Heart right ventricle (tissue), 16 donors: ENCODE data around the gene TSHB. TPM values are rescaled to one million over a fixed set of nuclear protein-coding genes. Genes with fewer than 3 reads are reported as not detected.

Experiments
- ATAC-seq, 8 donors: fragments of 200-7000 bp; cut with Tn5 transposase; one replicate each; pipeline ENCODE4 v1.9.1; 2020; ENCODE audit warnings: mild to moderate bottlenecking in 8 of 8, moderate library complexity in 8 of 8, moderate number of reproducible peaks in 1 of 8
- DNase-seq, 2 donors: peaks; one replicate each; pipeline ENCODE4 v3.0.0-alpha.2; 2020
- H3K27ac ChIP-seq, 10 donors: fragments of 200-600 bp; sonication (generic) in 2 of 10; one replicate each; pipeline versions ENCODE4 v1.5.0 to v1.8.0; 2020 to 2022; ENCODE audit warnings: mild to moderate bottlenecking in 3 of 10
- H3K27me3 ChIP-seq, 7 donors: fragments of 200-600 bp; one replicate each; pipeline ENCODE4 v1.8.0; 2021 to 2022; ENCODE audit warnings: mild to moderate bottlenecking in 2 of 7
- H3K36me3 ChIP-seq, 9 donors: fragments of 200-600 bp; sonication (generic) in 1 of 9; one replicate each; pipeline versions ENCODE4 v1.5.0 to v1.8.0; 2020 to 2022; ENCODE audit warnings: mild to moderate bottlenecking in 2 of 9
- H3K4me1 ChIP-seq, 9 donors: fragments of 200-600 bp; sonication (generic) in 1 of 9; one replicate each; pipeline versions ENCODE4 v1.5.0 to v1.8.0; 2020 to 2022; ENCODE audit warnings: mild to moderate bottlenecking in 4 of 9
- H3K4me3 ChIP-seq, 10 donors: fragments of 200-600 bp; sonication (generic) in 2 of 10; one replicate each; pipeline versions ENCODE4 v1.5.0 to v1.8.0; 2020 to 2022; ENCODE audit warnings: mild to moderate bottlenecking in 7 of 10, moderate library complexity in 2 of 10
- H3K9me3 ChIP-seq, 11 donors: fragments of 200-600 bp in 10 of 11; sonication (generic) in 2 of 11; one replicate each; pipeline versions ENCODE4 v1.5.0 to v1.8.0; 2013 to 2022; ENCODE audit warnings: mild to moderate bottlenecking in 2 of 11, control low read depth in 1 of 11, moderate library complexity in 1 of 11
- CTCF ChIP-seq, 9 donors: fragments of 200-600 bp; sonication (generic) in 2 of 9; IDR thresholded peaks; one replicate each; pipeline versions ENCODE4 v1.5.0 to v1.8.0; 2021 to 2022; ENCODE audit warnings: antibody characterized with exemption in 9 of 9, mild to moderate bottlenecking in 5 of 9, moderate library complexity in 1 of 9
- WGBS, 2 donors: extraction: QIAGEN DNeasy Blood & Tissue Kit; methylation state at CpG; one replicate each; pipeline ENCODE4 v1.1.7; 2013; ENCODE audit warnings: inconsistent platforms in 1 of 2; 5-methylcytosine and 5-hydroxymethylcytosine counted together
- intact Hi-C, 10 donors: fragments of 100-400 bp; cut with DNase I; formaldehyde crosslinking; loops; one replicate each; pipeline versions ENCODE4 v1.11.1 to v1.14.2; 2022
- polyA plus RNA-seq, 2 donors: library from polyadenylated mRNA; stranded (reverse); fragments of 200-250 nt; gene quantifications; one replicate each; pipeline ENCODE4 v1.2.3, GENCODE V29; 2013
- total RNA-seq, 10 donors: library from RNA; stranded (reverse); fragmentation: NEBNext Ultra II Directional in 3 of 10; extraction: Animal tissue kit (Norgen Biotek cat#: 25700) in 3 of 10; gene quantifications; one replicate each; pipeline versions ENCODE4 v1.2.1 to v1.2.4, GENCODE V29; 2021 to 2023
- donor health status: Arrhythmogenic right ventricular cardiomyopathy.
- donor health status: ischemic (EF 13 %, LVEDD 7.1; RV severe dilation, severe dysfunction).
- donor health status: healthy with polysubstance abuse.
- donor health status: DM: no; HTN: yes; CAD: no.
- donor health status: DM: no; HTN: no; CAD: no.
- donor health status: ischemic (EF 25% LVEDD 6.9; RV normal size, moderate dysfunction).
- donor health status: ischemic (EF 25% LVEDD 5.7; RV mildly dilated, moderate dysfunction).
- donor health status: healthy.
- donor health status: DM: yes; HTN: yes; CAD: no.
- donor health status: Ischemic cardiomyopathy.
- donor health status: ischemic (EF 35%, LVEDD 5.7; RV mildly dilated, moderate dysfunction).
- donor health status: nonischemic (EF 11% LVEDD 7.7; RV severe dilation, severe dysfunction).
- donor health status: DM: yes; HTN: yes; CAD: no.
- donor health status: PGD.
- donor health status: ischemic (EF 29% LVEDD 5.4; RV normal size, mild dysfunction).
- donor health status: nonischemic (EF 23%, LVEDD 6.1; RV moderate dilation, normal function).

Gene TSHB
- total and polyA plus RNA-seq, 12 donors, result not detected

- ATAC-seq, result no peak
- Histone ChIP-seq H3K4me3 (no peak overlapping the region), H3K36me3 (no peaks in the 10 kb centered on the region), H3K4me1 (peaks cover 0 to 18% (median 4%) of the 10 kb centered on the region in 9 donors), H3K9me3 (no peaks in the 10 kb centered on the region), H3K27ac (no peak overlapping the region), H3K27me3 (no peaks in the 10 kb centered on the region)
- no peak for DNase-seq
- no peak for TF ChIP-seq CTCF (IDR thresholded peaks at IDR 0.05)
- intact Hi-C loops, result no loop called here
- WGBS, 2 donors, result 85 to 91% methylated on average over 4 of the region's 4 CpGs
These were observed 49.1 kb downstream of the TSHB start for GRCh38 chr1:115078708-115079107.

GRCh38 chr1:115082949-115083348 is 53.3 kb downstream of the TSHB start:
- Histone ChIP-seq H3K27me3 (no peaks in the 10 kb centered on the region), H3K4me3 (no peak overlapping the region), H3K4me1 (peaks cover 0 to 44% (median 26%) of the 10 kb centered on the region in 9 donors), H3K9me3 (no peaks in the 10 kb centered on the region), H3K27ac (peak overlapping the region in 5 of 10 donors; percentile 2 to 87 (median 70)), H3K36me3 (no peaks in the 10 kb centered on the region)
- intact Hi-C loops, result no loop called here
- 55 to 68% methylated on average over 6 of the region's 6 CpGs for WGBS, 2 donors
- ATAC-seq (no peak), DNase-seq (no peak)
- no peak for TF ChIP-seq CTCF (IDR thresholded peaks at IDR 0.05)

Other genes with a start within 250 kb of the TSHB start
- 10 to 100 TPM; 20.8 to 38.2 (median 31.3) TPM for gene SIKE1, start 249.1 kb upstream of the TSHB start, total RNA-seq
- 10 to 100 TPM; 26.6 to 32.6 TPM for gene SIKE1, start 249.1 kb upstream of the TSHB start, polyA plus RNA-seq
- not detected for gene SYCP1, start 175.0 kb upstream of the TSHB start, total RNA-seq
- not detected for gene SYCP1, start 175.0 kb upstream of the TSHB start, polyA plus RNA-seq
- gene TSPAN2, start 59.7 kb downstream of the TSHB start, total RNA-seq, result 10 to 100 TPM in 5 of 10 donors, 1 to 10 TPM in 5; 4.0 to 17.7 (median 9.5) TPM
- gene TSPAN2, start 59.7 kb downstream of the TSHB start, polyA plus RNA-seq, result 1 to 10 TPM; 5.0 to 5.1 TPM